Bone marrow (tissue), 2 donors: ENCODE data around the gene CBLB.

ENCODE experiments used
- DNase-seq, 2 donors: peaks; one replicate each; lab custom pipeline; 2025; lab: John Stamatoyannopoulos, UW

Gene CBLB

DNA sequence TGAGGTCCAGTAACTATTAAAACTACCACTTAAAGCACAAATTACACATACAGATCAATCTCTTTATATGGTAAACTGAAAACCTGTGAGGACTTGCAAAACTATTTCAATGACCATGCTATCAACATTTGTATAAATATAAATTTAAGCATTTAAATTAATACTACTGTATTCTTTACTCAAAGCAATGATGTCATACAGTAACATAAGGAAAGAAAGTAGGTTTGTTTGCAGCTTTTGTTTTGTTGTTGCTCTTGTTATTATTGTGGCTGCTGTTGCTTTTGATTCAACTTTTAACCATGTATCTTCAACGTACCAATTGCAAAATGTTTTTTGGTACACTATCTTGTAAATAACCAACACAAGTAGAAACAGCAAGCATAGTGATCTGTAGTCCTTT lies 22.0 kb downstream of the CBLB start:
- no peak for DNase-seq

DNA sequence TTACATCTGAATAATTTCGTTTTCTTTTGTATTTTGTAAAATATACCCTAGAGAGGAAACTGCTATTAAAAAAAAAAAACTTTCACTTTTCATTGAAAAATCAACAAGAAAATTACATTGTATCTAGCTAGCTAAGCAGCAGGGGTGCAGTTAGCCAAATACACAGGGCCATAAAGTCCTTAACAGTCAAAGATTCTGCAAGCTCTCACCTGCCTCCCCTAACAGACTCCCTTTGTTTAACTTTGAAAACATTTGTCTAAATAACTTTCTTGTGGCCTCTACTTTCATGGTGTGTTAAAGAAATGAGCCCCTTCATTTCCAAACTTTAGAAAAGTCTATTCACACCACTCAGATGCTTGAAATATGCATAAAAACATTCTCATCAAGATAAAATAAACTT lies 23.3 kb downstream of the CBLB start:
- no peak for DNase-seq

GRCh38 chr3:105844704-105845103 lies 24.1 kb downstream of the CBLB start:
- DNase-seq, result no peak

- DNase-seq, result no peak
These were observed 24.8 kb downstream of the CBLB start for GRCh38 chr3:105843994-105844393.

DNA sequence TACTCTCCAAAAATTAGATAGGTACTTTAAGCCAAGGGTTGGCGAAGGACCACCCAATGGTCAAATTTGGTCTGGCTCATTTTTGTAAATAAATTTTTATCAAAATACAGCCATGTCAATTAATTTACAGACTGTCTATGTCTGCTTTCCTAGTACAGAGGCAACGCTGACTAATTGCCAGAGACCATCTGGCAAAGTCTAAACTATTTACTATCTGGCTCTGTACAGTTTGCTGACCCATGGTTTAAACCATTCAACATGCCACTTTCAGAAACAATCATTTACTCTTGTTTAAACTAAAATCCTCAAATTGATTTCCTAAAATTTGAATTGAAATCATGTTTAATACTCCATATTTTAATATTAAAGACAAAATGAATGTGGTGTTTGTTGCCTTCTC lies 25.9 kb downstream of the CBLB start:
- no peak for DNase-seq

DNA sequence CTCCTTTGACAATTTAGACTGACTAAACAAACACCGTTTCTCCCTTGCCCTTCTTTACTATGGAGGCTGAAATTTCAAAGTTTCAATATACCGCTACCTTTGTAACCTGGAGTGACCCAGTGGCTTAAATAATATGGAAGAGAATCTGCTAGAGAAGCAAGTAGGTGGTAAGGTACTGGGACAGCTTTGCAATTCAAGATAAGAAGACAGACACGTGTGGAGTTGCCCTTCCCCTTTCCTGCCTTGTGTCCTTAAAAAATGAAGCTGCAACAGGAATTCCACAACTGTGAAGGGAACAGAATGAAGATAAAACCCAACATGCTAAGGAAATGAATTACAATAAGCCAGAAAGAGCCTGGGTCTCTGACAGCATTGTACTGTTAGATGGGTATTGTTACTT lies 26.4 kb downstream of the CBLB start:
- DNase-seq, result no peak

GRCh38 chr3:105837947-105838346 lies 30.9 kb downstream of the CBLB start:
- DNase-seq, result no peak

- DNase-seq, result no peak
These were observed 31.6 kb downstream of the CBLB start for GRCh38 chr3:105837143-105837740.

- no peak for DNase-seq
These were observed 32.3 kb downstream of the CBLB start for GRCh38 chr3:105836533-105836932.

GRCh38 chr3:105835606-105836005 lies 33.2 kb downstream of the CBLB start:
- no peak for DNase-seq

DNA sequence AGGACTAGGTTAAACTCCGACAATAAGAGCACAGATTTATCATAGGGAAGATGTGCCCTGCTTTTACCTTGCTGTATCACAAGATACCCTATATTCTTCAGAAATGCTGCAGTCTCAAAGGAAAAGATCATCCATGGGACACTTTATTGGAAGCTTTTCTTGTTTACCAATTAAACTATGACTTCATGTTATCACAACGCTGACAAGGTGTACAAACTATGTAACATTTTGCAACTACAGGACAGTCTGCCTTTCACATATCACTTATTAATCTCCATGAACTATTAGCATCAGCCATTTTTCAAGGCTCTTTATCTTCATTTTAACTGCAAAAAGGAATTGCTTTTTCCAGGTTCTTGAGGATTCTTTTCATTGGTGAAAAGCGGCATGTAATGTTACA lies 34.0 kb downstream of the CBLB start:
- no peak for DNase-seq

GRCh38 chr3:105832644-105833043 lies 36.2 kb downstream of the CBLB start:
- no peak for DNase-seq

DNA sequence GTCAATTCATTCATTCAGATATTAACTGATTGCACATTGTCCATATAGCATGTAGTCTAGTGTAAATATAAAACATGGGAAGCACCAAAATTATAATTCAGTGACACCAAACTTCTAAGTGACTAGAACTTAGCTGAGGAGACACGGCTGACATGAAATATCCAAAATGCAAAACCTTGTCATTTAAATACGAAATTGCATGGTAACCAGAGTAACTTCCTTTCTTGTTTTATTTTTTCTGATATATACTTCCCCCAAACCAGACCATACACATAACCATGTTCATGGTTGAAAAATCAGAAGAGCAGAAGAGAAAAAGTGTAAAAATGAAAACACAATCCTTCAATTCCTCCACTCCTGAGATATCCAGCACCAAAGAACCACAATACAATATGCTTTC lies 38.0 kb downstream of the CBLB start:
- DNase-seq, result no peak

GRCh38 chr3:105829871-105830622 lies 38.8 kb downstream of the CBLB start:
- peak in 1 of 2 donors; percentile 31 for DNase-seq

GRCh38 chr3:105829229-105829628 lies 39.6 kb downstream of the CBLB start:
- DNase-seq, result no peak

- no peak for DNase-seq
These were observed 40.1 kb downstream of the CBLB start for GRCh38 chr3:105828703-105829102.

GRCh38 chr3:105827959-105828358 lies 40.9 kb downstream of the CBLB start:
- no peak for DNase-seq

DNA sequence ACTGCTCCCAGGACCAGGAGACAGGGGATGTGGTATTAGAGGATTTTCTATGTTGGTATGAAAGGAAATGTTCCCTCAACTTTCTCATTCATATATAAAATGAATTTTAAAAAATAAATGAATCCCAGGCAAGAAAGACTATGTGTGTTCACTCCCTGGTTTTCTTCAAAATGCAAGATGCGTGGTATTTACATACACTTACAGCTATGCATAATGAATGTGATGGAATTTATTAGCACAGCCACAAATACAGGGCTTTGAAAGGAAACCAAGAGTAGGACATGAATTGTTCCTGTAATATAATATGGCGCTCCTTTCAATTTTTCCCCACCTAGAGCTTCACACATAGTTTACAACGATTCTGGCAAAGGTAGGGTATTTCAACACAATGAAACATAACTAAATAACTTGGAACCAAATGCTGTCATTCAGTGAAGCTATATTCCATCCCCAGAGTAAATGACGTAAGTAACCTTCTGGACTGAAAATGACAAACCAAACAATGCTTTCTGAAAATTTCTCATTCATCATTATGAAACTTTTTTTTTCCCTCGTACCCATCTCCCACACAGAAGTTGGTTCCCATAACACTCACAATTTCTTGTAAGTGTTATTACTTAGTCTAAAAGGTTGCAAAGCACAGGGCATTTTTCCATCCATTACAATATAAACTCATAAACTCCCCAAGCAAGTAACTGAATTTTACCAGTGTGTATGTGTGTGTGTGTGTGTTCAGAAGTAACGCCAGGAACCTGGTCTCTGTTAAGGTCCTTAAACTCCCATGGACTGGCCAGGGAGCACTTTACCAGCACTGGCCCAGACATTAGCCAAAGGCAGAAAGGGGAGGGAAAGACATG lies 41.8 kb downstream of the CBLB start:
- DNase-seq, result no peak

DNA sequence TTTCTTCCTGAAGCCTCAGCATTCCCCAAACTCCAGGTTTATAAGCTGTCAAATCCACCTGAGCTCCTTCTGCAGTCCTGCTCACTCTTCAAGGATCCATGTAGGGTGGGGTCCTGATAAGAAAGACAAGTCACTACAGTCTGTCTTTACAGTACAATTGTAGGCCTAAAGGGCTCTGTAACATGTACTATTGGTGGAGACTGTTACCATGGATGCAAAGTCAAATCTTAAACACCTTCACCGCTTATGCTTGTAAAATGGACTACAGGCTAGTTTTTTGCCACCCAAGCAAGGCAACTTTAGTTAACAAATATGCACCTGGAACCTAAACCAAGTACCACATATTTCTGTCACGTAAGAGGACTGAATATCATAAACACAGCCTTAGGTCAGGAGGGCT lies 44.7 kb downstream of the CBLB start:
- DNase-seq, result no peak

DNA sequence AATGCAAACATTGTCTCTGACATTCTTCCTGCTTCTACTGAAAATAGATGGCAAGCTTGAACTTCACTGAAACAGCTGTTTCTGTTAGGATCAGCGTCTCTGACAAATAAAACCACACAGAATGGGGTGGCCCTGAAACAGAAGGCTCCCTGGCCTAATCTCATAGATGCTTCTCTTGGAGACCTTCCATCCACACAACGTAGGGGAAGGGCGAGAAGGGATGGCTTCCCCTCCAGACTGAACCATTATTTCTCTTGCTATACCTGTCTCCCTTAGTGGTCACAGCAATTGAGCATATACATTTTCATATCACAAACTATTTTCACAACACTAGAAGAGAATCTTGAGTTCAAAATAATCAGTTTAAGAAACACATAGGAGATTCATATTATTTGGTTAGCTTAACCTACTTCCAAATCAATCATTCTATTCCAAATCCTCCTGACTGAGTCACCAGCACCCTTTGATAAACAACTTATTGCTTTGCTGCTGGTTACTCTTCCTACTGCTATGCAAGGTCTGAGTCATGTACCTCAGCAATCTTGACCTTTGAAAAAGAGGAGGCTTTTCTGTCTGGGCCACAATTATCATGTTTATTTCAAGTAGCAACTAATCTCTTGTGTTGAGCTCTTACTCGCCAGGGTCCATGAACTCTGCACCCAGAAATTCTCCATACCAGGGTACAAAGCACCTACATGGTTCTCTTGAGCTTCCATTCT lies 45.5 kb downstream of the CBLB start:
- DNase-seq, result peak in 1 of 2 donors; percentile 54

GRCh38 chr3:105822171-105823123 lies 46.4 kb downstream of the CBLB start:
- no peak for DNase-seq
